Measurements from ENCODE around the gene SASH1. TPM values are rescaled to one million over a fixed set of nuclear protein-coding genes. Genes with fewer than 3 reads are reported as not detected.

Gene SASH1
- polyA plus RNA-seq, 6 donors from 2014 or later, result not detected

- no peaks in the 10 kb centered on the region for H3K4me1 Mint-ChIP-seq
- H3K4me3 Mint-ChIP-seq, result no peak overlapping the region
- no peak overlapping the region for H3K27ac Mint-ChIP-seq
- peaks cover 0 to 2% (median 0%) of the 10 kb centered on the region in 7 donors for H3K9me3 Mint-ChIP-seq
- peaks cover 19 to 44% (median 29%) of the 10 kb centered on the region in 3 donors for H3K27me3 Mint-ChIP-seq
- H3K36me3 Mint-ChIP-seq, result no peaks in the 10 kb centered on the region
- no peak for DNase-seq
- no peak for ATAC-seq (ENCODE audit: low read depth in 2 of 2)
These were observed 61.9 kb downstream of the SASH1 start for GRCh38 chr6:148404456-148405054.

- no peak for ATAC-seq (ENCODE audit: low read depth in 2 of 2)
These were observed 63.3 kb downstream of the SASH1 start for GRCh38 chr6:148405894-148406293.

DNA sequence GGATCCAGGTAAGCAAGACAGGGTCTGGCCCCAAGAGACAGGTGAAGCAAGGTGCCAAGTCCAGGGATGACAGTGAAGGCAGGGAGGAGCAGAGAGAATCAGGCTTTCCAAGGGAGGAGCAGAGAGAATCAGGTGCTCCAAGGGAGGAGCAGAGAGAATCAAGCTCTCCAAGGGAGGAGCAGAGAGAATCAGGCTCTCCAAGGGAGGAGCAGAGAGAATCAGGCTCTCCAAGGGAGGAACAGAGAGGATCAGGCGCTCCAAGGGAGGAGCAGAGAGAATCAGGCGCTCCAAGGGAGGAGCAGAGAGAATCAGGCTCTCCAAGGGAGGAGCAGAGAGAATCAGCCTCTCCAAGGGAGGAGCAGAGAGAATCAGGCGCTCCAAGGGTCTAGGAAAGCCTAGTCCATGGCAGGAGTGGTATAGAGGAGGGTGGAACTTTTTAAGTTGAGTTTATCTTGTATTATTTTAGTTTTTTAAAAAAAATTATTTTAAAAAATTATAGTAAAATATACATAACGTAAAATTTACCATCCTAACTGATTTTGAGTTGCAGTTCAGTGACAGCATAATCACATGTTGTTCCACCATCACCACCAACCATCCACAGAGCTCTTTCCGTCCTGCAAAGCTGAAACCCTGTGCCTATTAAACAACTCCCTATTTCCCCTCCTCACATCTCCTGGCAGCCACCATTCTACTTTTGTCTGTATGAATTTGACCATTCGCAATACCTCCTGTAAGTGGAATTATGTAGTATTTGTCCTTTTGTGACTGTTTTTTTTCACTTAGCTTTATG is 64.1 kb downstream of the SASH1 start:
- no peaks in the 10 kb centered on the region for H3K36me3 Mint-ChIP-seq
- H3K4me1 Mint-ChIP-seq, result no peaks in the 10 kb centered on the region
- DNase-seq (no peak), ATAC-seq (ENCODE audit: low read depth in 2 of 2) (no peak)
- no peak overlapping the region for H3K4me3 Mint-ChIP-seq
- H3K27me3 Mint-ChIP-seq, result peaks cover 14 to 39% (median 25%) of the 10 kb centered on the region in 3 donors
- H3K9me3 Mint-ChIP-seq, result peaks cover 0 to 2% (median 0%) of the 10 kb centered on the region in 7 donors
- H3K27ac Mint-ChIP-seq, result peak overlapping the region in 1 of 6 donors; percentile 70

More at GRCh38 chr6:148405894-148406293, 63.3 kb downstream of the SASH1 start:
- no peak for DNase-seq
- Mint-ChIP-seq H3K9me3 (peaks cover 0 to 2% (median 0%) of the 10 kb centered on the region in 7 donors), H3K36me3 (no peaks in the 10 kb centered on the region), H3K27me3 (peaks cover 19 to 44% (median 29%) of the 10 kb centered on the region in 3 donors), H3K27ac (no peak overlapping the region), H3K4me3 (no peak overlapping the region), H3K4me1 (no peaks in the 10 kb centered on the region)

DNA sequence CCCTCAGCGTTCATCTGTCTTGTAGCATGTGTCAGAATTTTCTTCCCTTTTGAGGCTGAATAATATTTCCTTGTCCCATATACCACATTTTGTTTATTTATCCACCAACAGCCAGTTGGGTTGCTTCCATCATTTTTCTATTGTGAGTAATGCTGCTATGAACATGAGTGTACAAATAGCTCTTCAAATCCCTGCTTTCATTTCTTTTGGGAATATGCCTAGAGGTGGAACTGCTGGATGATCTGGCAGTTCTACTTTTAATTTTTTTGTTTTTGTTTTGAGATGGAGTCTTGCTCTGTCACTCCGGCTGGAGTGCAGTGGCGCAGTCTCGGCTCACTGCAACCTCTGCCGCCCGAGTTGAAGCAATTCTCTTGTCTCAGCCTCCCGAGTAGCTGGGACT is 64.7 kb downstream of the SASH1 start:
- DNase-seq (no peak), ATAC-seq (ENCODE audit: low read depth in 2 of 2) (no peak)
- Mint-ChIP-seq H3K9me3 (peaks cover 0 to 2% (median 0%) of the 10 kb centered on the region in 7 donors), H3K4me3 (no peak overlapping the region), H3K36me3 (no peaks in the 10 kb centered on the region), H3K27me3 (peaks cover 14 to 36% (median 22%) of the 10 kb centered on the region in 3 donors), H3K27ac (no peak overlapping the region), H3K4me1 (no peaks in the 10 kb centered on the region)

DNA sequence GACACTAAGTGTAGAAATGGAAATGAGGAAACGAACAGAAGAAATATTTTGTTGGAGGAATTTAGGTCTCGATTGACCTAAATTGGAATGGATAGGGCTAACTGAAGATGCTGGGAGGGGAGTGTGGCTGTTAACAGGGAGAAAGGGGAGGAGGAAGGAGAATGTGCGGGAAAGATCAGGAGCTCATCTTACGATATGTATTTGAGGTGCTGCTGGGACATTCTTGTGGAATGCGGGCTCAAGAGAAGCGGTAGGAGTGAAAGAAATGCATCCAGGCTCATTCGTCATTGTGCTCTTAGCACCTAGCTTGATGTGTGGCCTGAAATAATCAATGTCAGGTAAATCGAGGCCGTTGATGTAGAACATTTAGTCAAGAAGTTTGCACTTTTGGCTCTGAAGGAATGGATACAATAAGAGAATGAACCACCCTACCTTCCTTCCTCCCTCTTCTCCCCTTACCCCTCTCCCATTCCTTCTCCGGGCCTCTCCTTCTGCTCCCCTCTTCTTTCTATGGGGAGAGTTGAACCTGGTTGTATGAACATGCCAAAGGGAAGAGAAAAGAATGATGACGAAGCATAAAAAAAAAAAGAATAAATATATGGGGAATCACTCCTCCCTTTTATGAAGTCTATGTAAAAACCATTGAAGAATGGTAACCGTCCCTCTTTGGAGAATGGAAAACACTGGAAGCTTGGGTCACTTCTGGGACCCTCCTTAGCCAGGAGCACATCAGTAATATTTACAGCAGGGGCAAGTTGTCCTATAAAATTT is 70.9 kb downstream of the SASH1 start:
- DNase-seq, result no peak
- ATAC-seq (ENCODE audit: low read depth in 2 of 2), result no peak
- Mint-ChIP-seq H3K27me3 (peaks cover 17 to 36% (median 23%) of the 10 kb centered on the region in 3 donors), H3K4me1 (no peaks in the 10 kb centered on the region), H3K4me3 (no peak overlapping the region), H3K27ac (peak overlapping the region in 1 of 6 donors; percentile 40), H3K36me3 (no peaks in the 10 kb centered on the region), H3K9me3 (peaks cover 0 to 5% (median 0%) of the 10 kb centered on the region in 7 donors)

DNA sequence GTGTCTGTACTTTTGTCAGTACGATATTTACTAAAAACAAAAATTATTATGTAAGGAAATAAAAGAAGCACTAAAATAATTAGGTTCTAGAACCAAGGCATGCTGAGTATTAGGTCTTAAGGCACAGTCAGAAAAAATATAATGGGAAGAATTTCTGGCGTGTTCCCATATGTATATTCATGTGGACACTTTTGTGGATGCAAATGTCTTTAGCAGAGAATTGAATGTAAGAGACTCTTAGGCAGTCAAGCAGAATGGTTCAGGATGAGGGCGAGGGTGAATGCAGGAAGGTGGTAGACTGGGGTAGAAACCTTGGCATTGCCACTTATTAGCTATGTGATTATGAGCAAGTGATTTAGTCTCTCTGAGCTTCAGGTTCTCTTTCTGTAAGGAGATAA is 71.5 kb downstream of the SASH1 start:
- no peak for ATAC-seq (ENCODE audit: low read depth in 2 of 2)

DNA sequence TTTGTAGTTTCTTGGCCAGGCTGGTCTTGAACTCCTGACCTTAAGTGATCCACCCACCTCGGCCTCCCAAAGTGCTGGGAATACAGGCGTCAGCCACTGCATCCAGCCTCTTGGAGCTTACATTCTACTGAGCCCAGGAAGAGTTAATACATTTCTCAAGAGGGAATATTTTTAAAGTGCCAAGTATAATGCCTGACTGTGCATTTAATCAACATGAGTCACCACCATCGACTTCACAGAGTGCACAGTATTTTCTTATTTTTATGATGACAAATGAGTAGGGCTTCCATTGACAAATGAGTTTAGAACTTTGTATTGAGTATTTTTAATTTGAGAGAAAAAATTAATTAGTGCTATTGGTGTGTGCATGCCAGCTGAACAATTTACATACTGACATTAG is 72.2 kb downstream of the SASH1 start:
- Mint-ChIP-seq H3K4me3 (no peak overlapping the region), H3K27me3 (peaks cover 18 to 40% (median 27%) of the 10 kb centered on the region in 3 donors), H3K9me3 (peaks cover 0 to 3% (median 0%) of the 10 kb centered on the region in 7 donors), H3K36me3 (no peaks in the 10 kb centered on the region), H3K27ac (no peak overlapping the region), H3K4me1 (no peaks in the 10 kb centered on the region)
- ATAC-seq (ENCODE audit: low read depth in 2 of 2) (no peak), DNase-seq (no peak)

More for the DNA sequence above, 71.5 kb downstream of the SASH1 start:
- no peaks in the 10 kb centered on the region for H3K4me1 Mint-ChIP-seq
- H3K27me3 Mint-ChIP-seq, result peaks cover 14 to 36% (median 27%) of the 10 kb centered on the region in 3 donors
- no peak overlapping the region for H3K4me3 Mint-ChIP-seq
- no peak for DNase-seq
- H3K36me3 Mint-ChIP-seq, result no peaks in the 10 kb centered on the region
- H3K27ac Mint-ChIP-seq, result no peak overlapping the region
- H3K9me3 Mint-ChIP-seq, result peaks cover 0 to 3% (median 0%) of the 10 kb centered on the region in 7 donors

GRCh38 chr6:148415511-148416260 is 73.0 kb downstream of the SASH1 start:
- Mint-ChIP-seq H3K4me3 (no peak overlapping the region), H3K9me3 (peaks cover 0 to 3% (median 0%) of the 10 kb centered on the region in 7 donors), H3K27me3 (peaks cover 22 to 42% (median 27%) of the 10 kb centered on the region in 3 donors), H3K4me1 (no peaks in the 10 kb centered on the region), H3K27ac (no peak overlapping the region), H3K36me3 (no peaks in the 10 kb centered on the region)
- DNase-seq (no peak), ATAC-seq (ENCODE audit: low read depth in 2 of 2) (no peak)

DNA sequence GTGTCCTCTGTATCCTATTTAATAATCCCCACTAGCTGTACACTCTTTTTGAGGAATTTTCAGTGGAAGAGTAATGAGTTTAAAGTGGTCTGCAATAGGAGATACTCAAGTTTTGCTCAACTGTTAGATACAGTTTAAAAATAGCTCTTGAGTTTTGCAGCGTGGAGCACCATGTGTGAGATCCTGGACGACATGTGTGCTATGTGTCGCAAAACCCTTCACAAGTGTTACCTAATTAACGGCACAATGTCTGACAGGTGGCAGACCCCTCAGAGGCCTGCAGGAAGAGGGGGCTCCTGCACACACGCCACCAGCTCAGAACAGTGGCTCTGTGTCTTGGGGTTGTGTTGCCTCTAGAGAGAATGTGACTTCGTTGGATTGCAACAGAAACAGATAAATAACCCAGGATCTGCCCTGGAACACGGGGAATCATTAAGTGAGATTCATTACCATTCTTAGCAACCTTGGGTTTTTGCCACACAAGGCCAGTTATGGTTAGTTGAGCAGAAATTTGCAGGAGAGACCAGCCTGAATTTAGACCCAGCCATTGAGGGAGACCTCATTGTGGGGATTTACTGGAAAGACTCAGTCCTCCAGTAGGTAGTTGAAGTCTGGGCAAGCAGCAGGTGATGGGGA is 73.8 kb downstream of the SASH1 start:
- no peaks in the 10 kb centered on the region for H3K4me1 Mint-ChIP-seq
- peaks cover 22 to 45% (median 27%) of the 10 kb centered on the region in 3 donors for H3K27me3 Mint-ChIP-seq
- ATAC-seq (ENCODE audit: low read depth in 2 of 2), result no peak
- no peak overlapping the region for H3K27ac Mint-ChIP-seq
- H3K4me3 Mint-ChIP-seq, result no peak overlapping the region
- peaks cover 0 to 3% (median 0%) of the 10 kb centered on the region in 7 donors for H3K9me3 Mint-ChIP-seq
- DNase-seq, result no peak
- no peaks in the 10 kb centered on the region for H3K36me3 Mint-ChIP-seq

GRCh38 chr6:148417045-148417444 is 74.4 kb downstream of the SASH1 start:
- ATAC-seq (ENCODE audit: low read depth in 2 of 2), result no peak

GRCh38 chr6:148419430-148419829 is 76.8 kb downstream of the SASH1 start:
- no peak overlapping the region for H3K4me3 Mint-ChIP-seq
- peaks cover 0 to 3% (median 0%) of the 10 kb centered on the region in 7 donors for H3K9me3 Mint-ChIP-seq
- H3K27ac Mint-ChIP-seq, result no peak overlapping the region
- H3K27me3 Mint-ChIP-seq, result peaks cover 15 to 38% (median 18%) of the 10 kb centered on the region in 3 donors
- H3K4me1 Mint-ChIP-seq, result no peaks in the 10 kb centered on the region
- DNase-seq (no peak), ATAC-seq (ENCODE audit: low read depth in 2 of 2) (no peak)
- H3K36me3 Mint-ChIP-seq, result no peaks in the 10 kb centered on the region

More at GRCh38 chr6:148417045-148417444, 74.4 kb downstream of the SASH1 start:
- Mint-ChIP-seq H3K4me1 (no peaks in the 10 kb centered on the region), H3K9me3 (peaks cover 0 to 3% (median 0%) of the 10 kb centered on the region in 7 donors), H3K4me3 (no peak overlapping the region), H3K27me3 (peaks cover 22 to 45% (median 27%) of the 10 kb centered on the region in 3 donors), H3K27ac (no peak overlapping the region), H3K36me3 (no peaks in the 10 kb centered on the region)
- no peak for DNase-seq

DNA sequence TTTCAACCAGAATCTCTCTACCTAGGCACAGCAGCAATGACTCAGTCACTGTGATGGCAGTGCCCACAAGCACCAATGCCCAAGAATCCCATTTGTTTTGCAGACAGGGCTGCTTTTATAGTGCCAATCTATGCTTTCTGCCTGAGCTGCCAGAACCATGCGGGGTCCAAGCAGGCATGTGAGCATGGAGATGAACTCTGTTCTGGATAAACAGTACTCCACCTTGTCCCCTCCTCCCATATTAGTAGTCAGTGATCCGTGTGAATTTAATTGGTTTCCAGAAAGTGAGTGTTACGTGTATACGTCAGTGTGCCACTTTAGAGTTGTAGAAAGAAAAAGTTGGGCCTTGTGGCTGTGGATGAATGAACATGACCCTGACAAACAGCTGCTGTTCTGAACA is 79.4 kb downstream of the SASH1 start:
- Mint-ChIP-seq H3K36me3 (no peaks in the 10 kb centered on the region), H3K4me1 (no peaks in the 10 kb centered on the region), H3K9me3 (no peaks in the 10 kb centered on the region), H3K27me3 (peaks cover 15 to 37% (median 23%) of the 10 kb centered on the region in 3 donors), H3K27ac (no peak overlapping the region), H3K4me3 (no peak overlapping the region)
- ATAC-seq (ENCODE audit: low read depth in 2 of 2) (no peak), DNase-seq (no peak)

All from naive B cell (primary cell).